Measurements from ENCODE around the gene PLCB4.
"Not testable (repeated sequence)": the region's sequence is repeated elsewhere in the genome, so short reads cannot be mapped to it uniquely, and the experiment has no call there.

The PLCB4 gene

GRCh38 chr20:9142809-9143208, 73.9 kb downstream of the PLCB4 start:
- DNase-seq (ENCODE audit: low read depth in 2 of 2): no peak

- no peak for DNase-seq (ENCODE audit: low read depth in 2 of 2)
Measured at GRCh38 chr20:9143926-9144325, 75.0 kb downstream of the PLCB4 start.

- DNase-seq (ENCODE audit: low read depth in 2 of 2): no peak
Measured at GRCh38 chr20:9144643-9145042, 75.8 kb downstream of the PLCB4 start.

GRCh38 chr20:9145142-9145541, 76.3 kb downstream of the PLCB4 start:
- DNase-seq (ENCODE audit: low read depth in 2 of 2): no peak

DNA sequence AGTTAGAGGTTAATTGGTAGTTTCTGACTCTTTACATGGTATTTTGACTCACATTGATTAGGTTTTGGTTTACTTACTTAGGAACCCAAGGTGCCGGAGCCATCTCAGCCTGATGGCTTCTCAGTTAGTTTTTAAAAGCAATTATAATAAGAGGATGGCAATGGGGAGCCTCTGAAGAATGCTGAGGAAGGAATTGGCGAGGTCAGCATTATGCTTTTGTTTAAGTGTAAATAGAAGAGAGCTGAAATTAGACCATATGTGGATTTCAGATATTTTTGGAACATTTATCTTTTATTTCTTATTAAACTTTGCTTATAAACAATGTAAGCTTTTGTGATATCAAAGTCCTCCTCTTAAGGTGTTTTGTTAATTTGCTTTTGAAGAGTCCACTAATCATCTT, 77.8 kb downstream of the PLCB4 start:
- DNase-seq (ENCODE audit: low read depth in 2 of 2): no peak

DNA sequence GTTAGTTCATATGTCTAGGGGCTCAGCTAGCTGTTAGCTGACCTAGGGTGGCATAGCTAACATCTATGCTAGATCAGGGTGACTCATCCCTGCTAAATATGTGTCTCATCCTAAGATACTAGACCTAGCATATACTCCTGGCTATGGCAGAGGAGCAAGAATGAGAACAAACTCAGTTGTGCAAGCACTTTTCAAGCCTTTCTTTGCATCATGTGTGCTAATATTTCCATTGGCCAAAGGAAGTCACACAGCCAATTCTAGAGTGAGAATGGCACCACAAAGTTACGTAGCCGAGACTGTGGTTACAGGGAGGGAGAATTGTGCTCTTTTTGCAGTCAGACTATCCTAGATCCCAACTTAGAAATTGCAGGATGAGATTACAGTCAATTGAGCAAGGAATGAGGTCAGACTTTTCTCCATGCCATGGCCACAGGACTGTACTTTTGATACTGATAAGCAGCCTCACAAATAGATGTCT, 78.7 kb downstream of the PLCB4 start:
- no peak for DNase-seq (ENCODE audit: low read depth in 2 of 2)

GRCh38 chr20:9148291-9148690, 79.4 kb downstream of the PLCB4 start:
- no peak for DNase-seq (ENCODE audit: low read depth in 2 of 2)

DNA sequence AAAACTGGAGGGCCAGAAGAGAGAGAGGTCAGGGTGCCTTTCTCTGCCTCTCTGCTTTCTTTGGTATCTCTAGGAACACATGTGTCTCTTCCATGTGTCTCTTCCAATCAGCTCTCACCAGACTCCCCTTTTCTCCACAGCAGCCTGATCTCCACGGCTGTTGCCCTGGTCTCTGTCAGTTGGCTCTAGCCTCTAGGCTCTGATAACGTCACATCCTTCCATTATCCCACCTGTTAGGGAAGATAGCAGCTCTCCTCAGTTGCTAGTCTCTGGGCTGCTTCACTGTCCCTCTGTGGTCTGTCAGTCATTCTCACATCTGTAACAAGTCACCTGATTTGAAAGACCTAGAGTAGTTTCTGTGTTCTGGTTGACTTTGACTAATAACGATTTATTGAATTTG, 80.2 kb downstream of the PLCB4 start:
- no peak for DNase-seq (ENCODE audit: low read depth in 2 of 2)

DNA sequence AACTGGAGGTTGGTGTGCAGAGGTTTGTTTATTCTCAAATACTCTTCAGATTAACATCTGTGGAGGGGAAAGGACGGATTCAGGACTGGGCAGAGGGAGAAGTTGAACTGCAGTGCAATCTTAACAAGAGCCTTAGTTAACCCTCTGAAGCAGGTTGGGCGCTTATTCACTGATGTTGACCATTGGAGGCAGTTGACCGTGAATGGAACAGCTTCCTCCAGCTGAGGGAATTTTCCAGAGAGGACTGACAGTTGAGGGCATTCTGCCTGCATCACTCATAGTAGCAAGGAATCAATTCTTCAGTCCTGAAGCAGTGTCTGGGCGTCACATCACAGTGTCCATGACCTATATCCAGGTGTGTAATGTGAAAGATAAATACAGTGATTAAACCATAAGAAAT, 80.9 kb downstream of the PLCB4 start:
- DNase-seq (ENCODE audit: low read depth in 2 of 2): no peak

DNA sequence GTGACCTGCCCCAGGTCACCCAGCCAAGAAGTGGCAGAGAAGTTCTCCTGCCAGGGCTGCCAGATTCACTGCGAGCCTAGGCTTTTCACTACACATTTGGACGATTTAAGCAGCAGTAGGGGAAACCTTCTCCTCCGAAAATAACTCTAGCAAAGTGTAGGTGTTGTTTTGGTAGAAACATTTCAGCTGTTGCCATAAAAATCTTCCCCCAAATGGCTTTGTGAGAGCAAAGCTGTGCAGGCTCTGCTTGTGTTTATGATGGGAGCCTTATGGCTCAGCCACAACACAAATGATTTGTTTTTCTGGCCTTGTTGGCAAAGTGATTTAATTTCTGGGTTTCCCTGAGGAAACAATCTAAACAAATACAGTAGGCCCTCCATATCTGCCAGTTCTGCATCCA, 81.8 kb downstream of the PLCB4 start:
- DNase-seq (ENCODE audit: low read depth in 2 of 2): no peak

GRCh38 chr20:9152139-9152538, 83.3 kb downstream of the PLCB4 start:
- DNase-seq (ENCODE audit: low read depth in 2 of 2): not testable (repeated sequence)

GRCh38 chr20:9154464-9155024, 85.7 kb downstream of the PLCB4 start:
- no peak for DNase-seq (ENCODE audit: low read depth in 2 of 2)

GRCh38 chr20:9156529-9157280, 87.8 kb downstream of the PLCB4 start:
- no peak for DNase-seq (ENCODE audit: low read depth in 2 of 2)

DNA sequence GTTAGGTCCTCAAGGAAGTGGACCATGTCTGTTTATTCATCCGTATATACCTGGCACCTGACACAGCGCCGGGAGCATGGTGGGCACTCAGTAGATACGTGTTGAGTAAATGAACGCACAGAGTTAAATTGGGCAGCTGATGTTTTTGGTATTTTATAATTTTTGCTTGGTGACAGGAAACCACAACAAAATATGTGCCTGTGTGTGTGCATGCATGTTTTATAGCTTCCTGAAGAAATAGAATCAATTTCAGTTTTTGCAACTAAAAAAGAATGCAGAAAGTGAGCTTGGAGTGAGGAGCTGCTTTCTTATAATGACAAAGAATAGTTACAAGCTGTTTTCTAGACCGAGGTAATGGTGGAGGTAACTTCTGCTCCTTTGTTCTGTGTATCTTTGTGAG, 91.4 kb downstream of the PLCB4 start:
- no peak for DNase-seq (ENCODE audit: low read depth in 2 of 2)

DNA sequence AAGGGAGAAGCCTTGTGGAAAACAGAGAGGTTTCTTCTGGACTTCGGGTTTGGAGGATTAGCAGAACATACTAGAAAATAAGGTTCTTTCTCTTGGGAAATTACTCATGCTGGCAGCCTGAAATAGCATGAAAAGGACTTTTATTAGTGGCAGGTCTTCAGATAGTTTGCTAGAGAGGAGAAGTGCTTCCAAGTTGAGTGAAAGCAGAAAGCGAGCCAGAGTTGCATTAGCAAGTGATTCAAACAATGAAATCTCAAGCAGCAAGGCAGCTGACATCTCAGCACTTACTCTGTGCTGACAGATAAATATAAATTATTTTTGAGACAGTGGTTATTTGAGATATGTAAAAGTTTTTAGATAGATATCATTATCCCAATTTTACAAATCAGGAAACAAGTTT, 91.9 kb downstream of the PLCB4 start:
- no peak for DNase-seq (ENCODE audit: low read depth in 2 of 2)

GRCh38 chr20:9161311-9161710, 92.4 kb downstream of the PLCB4 start:
- no peak for DNase-seq (ENCODE audit: low read depth in 2 of 2)

GRCh38 chr20:9163251-9163650, 94.4 kb downstream of the PLCB4 start:
- no peak for DNase-seq (ENCODE audit: low read depth in 2 of 2)

DNA sequence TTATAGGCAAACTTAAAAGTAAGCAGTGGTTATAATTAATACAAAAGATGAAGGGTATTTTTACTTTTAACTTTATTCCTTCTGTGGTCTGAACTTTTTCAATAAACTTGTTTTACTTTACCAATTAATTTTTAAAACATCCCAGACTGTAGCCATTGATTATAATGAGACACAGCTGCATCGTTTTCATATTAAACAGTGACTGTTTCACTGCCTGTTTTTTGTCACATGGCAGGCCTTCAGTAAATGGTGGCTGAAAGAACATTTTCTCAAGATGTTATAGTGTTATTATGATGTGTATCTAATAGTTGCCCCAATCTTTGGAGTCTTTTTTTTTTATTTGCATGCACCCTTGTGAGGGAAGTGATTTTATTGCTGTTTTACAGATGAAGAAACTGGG, 95.1 kb downstream of the PLCB4 start:
- DNase-seq (ENCODE audit: low read depth in 2 of 2): no peak

- DNase-seq (ENCODE audit: low read depth in 2 of 2): no peak
Measured at GRCh38 chr20:9165261-9165660, 96.4 kb downstream of the PLCB4 start.

GRCh38 chr20:9166153-9166780, 97.4 kb downstream of the PLCB4 start:
- DNase-seq (ENCODE audit: low read depth in 2 of 2): no peak

- DNase-seq (ENCODE audit: low read depth in 2 of 2): no peak
Measured at GRCh38 chr20:9169409-9169808, 100.5 kb downstream of the PLCB4 start.

- no peak for DNase-seq (ENCODE audit: low read depth in 2 of 2)
Measured at GRCh38 chr20:9172851-9173250, 104.0 kb downstream of the PLCB4 start.

DNA sequence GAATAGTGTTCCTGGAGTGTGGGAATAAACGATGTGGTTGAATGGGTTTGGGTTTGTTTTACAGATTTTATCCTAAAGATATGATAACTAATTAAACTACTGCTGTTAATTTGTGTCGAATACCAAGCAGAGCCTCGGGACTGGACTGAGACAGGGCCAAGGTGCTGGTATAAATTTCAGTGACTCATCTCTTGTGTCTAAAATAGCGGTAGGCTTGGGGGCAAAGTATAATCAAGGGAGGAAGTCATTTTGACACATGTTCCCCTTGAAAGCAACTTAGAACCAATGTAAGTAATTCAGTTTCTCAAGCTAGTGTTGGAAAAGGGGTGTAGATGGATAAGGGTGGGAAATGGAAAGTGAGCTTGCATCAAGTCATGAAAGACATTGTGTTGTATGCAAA, 108.4 kb downstream of the PLCB4 start:
- no peak for DNase-seq (ENCODE audit: low read depth in 2 of 2)
